ENCODE results near the gene SPATA16.
"Not testable (repeated sequence)": the region's sequence is repeated elsewhere in the genome, so short reads cannot be mapped to it uniquely, and the experiment has no call there.

SPATA16 gene

DNA sequence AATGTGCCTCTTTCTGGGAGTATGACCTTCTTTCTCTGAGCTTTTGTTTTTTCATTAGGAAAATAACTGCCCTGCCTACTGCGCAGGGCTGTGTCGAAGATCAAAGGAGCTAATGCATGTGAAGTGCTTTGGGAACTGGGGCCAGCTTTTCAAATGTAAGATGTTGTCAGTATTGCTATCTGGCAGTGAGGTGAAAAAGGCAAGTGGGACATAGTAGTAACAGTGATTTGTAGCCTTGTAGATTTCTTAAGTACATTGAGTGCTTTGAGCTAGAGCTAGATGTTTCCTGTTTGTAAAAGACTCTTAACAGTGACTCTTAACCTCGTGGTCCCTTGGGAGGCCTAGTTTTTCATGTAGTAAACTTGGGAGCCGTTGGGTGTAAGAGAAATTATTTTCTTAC is 264.0 kb downstream of the SPATA16 start:
- Histone ChIP-seq H3K4me3 (ENCODE audit: low read length) (no peak overlapping the region), H3K9me3 (ENCODE audit: insufficient read depth, low read depth, low read length) (peaks cover 14% of the 10 kb centered on the region), H3K27me3 (ENCODE audit: insufficient read depth, low read length) (no peaks in the 10 kb centered on the region), H3K4me1 (ENCODE audit: insufficient read depth, low read length) (peaks cover 32% of the 10 kb centered on the region), H3K9ac (ENCODE audit: low read depth, low read length) (no peak overlapping the region), H3K36me3 (ENCODE audit: insufficient read depth, low read length) (no peaks in the 10 kb centered on the region), H3K27ac (ENCODE audit: low read depth, low read length) (no peak overlapping the region)
- 37% methylated on average over 4 of the region's 4 CpGs for WGBS

DNA sequence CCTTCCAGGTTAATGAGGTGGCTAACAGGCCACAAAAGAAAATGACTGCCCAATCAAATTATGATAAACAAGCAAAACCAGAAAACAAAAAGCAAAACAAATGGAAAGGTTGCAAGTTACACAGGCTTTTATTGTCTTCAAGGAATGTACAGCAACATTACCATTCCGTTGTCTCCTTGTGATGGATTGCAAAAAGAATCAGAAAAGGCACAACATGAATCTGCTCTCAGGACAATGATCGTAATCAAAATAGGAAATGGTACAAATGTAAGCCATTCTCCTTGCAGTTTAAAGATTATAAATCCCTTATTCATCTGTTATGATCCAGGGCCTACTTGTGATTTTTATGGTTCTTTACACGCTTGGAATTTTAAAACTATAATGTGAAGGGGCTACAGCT is 264.7 kb downstream of the SPATA16 start:
- Histone ChIP-seq H3K4me1 (ENCODE audit: insufficient read depth, low read length) (peaks cover 32% of the 10 kb centered on the region), H3K27me3 (ENCODE audit: insufficient read depth, low read length) (no peaks in the 10 kb centered on the region), H3K9ac (ENCODE audit: low read depth, low read length) (no peak overlapping the region), H3K36me3 (ENCODE audit: insufficient read depth, low read length) (no peaks in the 10 kb centered on the region), H3K9me3 (ENCODE audit: insufficient read depth, low read depth, low read length) (peaks cover 14% of the 10 kb centered on the region), H3K4me3 (ENCODE audit: low read length) (no peak overlapping the region), H3K27ac (ENCODE audit: low read depth, low read length) (no peak overlapping the region)
- 61% methylated on average over 3 of the region's 3 CpGs for WGBS

GRCh38 chr3:172875039-172875438 is 266.0 kb downstream of the SPATA16 start:
- no peaks in the 10 kb centered on the region for H3K27me3 ChIP-seq (ENCODE audit: insufficient read depth, low read length)
- no peak overlapping the region for H3K9ac ChIP-seq (ENCODE audit: low read depth, low read length)
- no peaks in the 10 kb centered on the region for H3K36me3 ChIP-seq (ENCODE audit: insufficient read depth, low read length)
- H3K27ac ChIP-seq (ENCODE audit: low read depth, low read length), result no peak overlapping the region
- H3K4me1 ChIP-seq (ENCODE audit: insufficient read depth, low read length), result peaks cover 32% of the 10 kb centered on the region
- 92% methylated on average over 1 of the region's 1 CpG for WGBS
- no peak overlapping the region for H3K4me3 ChIP-seq (ENCODE audit: low read length)
- peaks cover 11% of the 10 kb centered on the region for H3K9me3 ChIP-seq (ENCODE audit: insufficient read depth, low read depth, low read length)

- Histone ChIP-seq H3K27me3 (ENCODE audit: insufficient read depth, low read length) (no peaks in the 10 kb centered on the region), H3K9me3 (ENCODE audit: insufficient read depth, low read depth, low read length) (no peaks in the 10 kb centered on the region), H3K4me1 (ENCODE audit: insufficient read depth, low read length) (peaks cover 7% of the 10 kb centered on the region), H3K36me3 (ENCODE audit: insufficient read depth, low read length) (no peaks in the 10 kb centered on the region), H3K4me3 (ENCODE audit: low read length) (no peak overlapping the region), H3K9ac (ENCODE audit: low read depth, low read length) (no peak overlapping the region), H3K27ac (ENCODE audit: low read depth, low read length) (no peak overlapping the region)
- WGBS, result 91% methylated on average over 3 of the region's 3 CpGs
Measured at GRCh38 chr3:172869784-172870518, 271.1 kb downstream of the SPATA16 start.

- 89% methylated on average over 3 of the region's 3 CpGs for WGBS
- H3K36me3 ChIP-seq (ENCODE audit: insufficient read depth, low read length), result no peaks in the 10 kb centered on the region
- no peaks in the 10 kb centered on the region for H3K27me3 ChIP-seq (ENCODE audit: insufficient read depth, low read length)
- no peak overlapping the region for H3K27ac ChIP-seq (ENCODE audit: low read depth, low read length)
- peaks cover 1% of the 10 kb centered on the region; the same call in 1 of the 2 replicates for H3K4me1 ChIP-seq (ENCODE audit: insufficient read depth, low read length)
- H3K9me3 ChIP-seq (ENCODE audit: insufficient read depth, low read depth, low read length), result no peaks in the 10 kb centered on the region
- no peak overlapping the region for H3K4me3 ChIP-seq (ENCODE audit: low read length)
- no peak overlapping the region for H3K9ac ChIP-seq (ENCODE audit: low read depth, low read length)
Measured at GRCh38 chr3:172869368-172869771, 271.7 kb downstream of the SPATA16 start.

- H3K9me3 ChIP-seq (ENCODE audit: insufficient read depth, low read depth, low read length), result no peaks in the 10 kb centered on the region
- WGBS, result 91% methylated on average over 2 of the region's 2 CpGs
- H3K27me3 ChIP-seq (ENCODE audit: insufficient read depth, low read length), result no peaks in the 10 kb centered on the region
- H3K4me3 ChIP-seq (ENCODE audit: low read length), result no peak overlapping the region
- no peak overlapping the region for H3K27ac ChIP-seq (ENCODE audit: low read depth, low read length)
- no peak overlapping the region for H3K9ac ChIP-seq (ENCODE audit: low read depth, low read length)
- H3K4me1 ChIP-seq (ENCODE audit: insufficient read depth, low read length), result no peaks in the 10 kb centered on the region
- no peaks in the 10 kb centered on the region for H3K36me3 ChIP-seq (ENCODE audit: insufficient read depth, low read length)
Measured at GRCh38 chr3:172868582-172869200, 272.3 kb downstream of the SPATA16 start.

GRCh38 chr3:172866726-172867350 is 274.2 kb downstream of the SPATA16 start:
- 96% methylated on average over 38 of the region's 38 CpGs for WGBS
- not testable (repeated sequence) for H3K4me3 ChIP-seq (ENCODE audit: low read length); H3K4me1 ChIP-seq (ENCODE audit: insufficient read depth, low read length); H3K27me3 ChIP-seq (ENCODE audit: insufficient read depth, low read length); H3K27ac ChIP-seq (ENCODE audit: low read depth, low read length); H3K36me3 ChIP-seq (ENCODE audit: insufficient read depth, low read length); H3K9ac ChIP-seq (ENCODE audit: low read depth, low read length); H3K9me3 ChIP-seq (ENCODE audit: insufficient read depth, low read depth, low read length)

GRCh38 chr3:172859041-172859440 is 282.0 kb downstream of the SPATA16 start:
- H3K9me3 ChIP-seq (ENCODE audit: insufficient read depth, low read depth, low read length), result no peaks in the 10 kb centered on the region
- no peak overlapping the region for H3K27ac ChIP-seq (ENCODE audit: low read depth, low read length)
- H3K27me3 ChIP-seq (ENCODE audit: insufficient read depth, low read length), result peaks cover 4% of the 10 kb centered on the region
- WGBS, result 85% methylated on average over 1 of the region's 2 CpGs
- no peak overlapping the region for H3K4me3 ChIP-seq (ENCODE audit: low read length)
- no peaks in the 10 kb centered on the region for H3K36me3 ChIP-seq (ENCODE audit: insufficient read depth, low read length)
- H3K4me1 ChIP-seq (ENCODE audit: insufficient read depth, low read length), result peaks cover 23% of the 10 kb centered on the region
- H3K9ac ChIP-seq (ENCODE audit: low read depth, low read length), result no peak overlapping the region

- no peak overlapping the region for H3K4me3 ChIP-seq (ENCODE audit: low read length)
- no peaks in the 10 kb centered on the region for H3K36me3 ChIP-seq (ENCODE audit: insufficient read depth, low read length)
- H3K27ac ChIP-seq (ENCODE audit: low read depth, low read length), result no peak overlapping the region
- H3K9ac ChIP-seq (ENCODE audit: low read depth, low read length), result no peak overlapping the region
- WGBS, result 95% methylated on average over 4 of the region's 4 CpGs
- H3K9me3 ChIP-seq (ENCODE audit: insufficient read depth, low read depth, low read length), result no peaks in the 10 kb centered on the region
- H3K4me1 ChIP-seq (ENCODE audit: insufficient read depth, low read length), result peaks cover 37% of the 10 kb centered on the region
- peaks cover 4% of the 10 kb centered on the region for H3K27me3 ChIP-seq (ENCODE audit: insufficient read depth, low read length)
Measured at GRCh38 chr3:172856795-172857742, 284.0 kb downstream of the SPATA16 start.

DNA sequence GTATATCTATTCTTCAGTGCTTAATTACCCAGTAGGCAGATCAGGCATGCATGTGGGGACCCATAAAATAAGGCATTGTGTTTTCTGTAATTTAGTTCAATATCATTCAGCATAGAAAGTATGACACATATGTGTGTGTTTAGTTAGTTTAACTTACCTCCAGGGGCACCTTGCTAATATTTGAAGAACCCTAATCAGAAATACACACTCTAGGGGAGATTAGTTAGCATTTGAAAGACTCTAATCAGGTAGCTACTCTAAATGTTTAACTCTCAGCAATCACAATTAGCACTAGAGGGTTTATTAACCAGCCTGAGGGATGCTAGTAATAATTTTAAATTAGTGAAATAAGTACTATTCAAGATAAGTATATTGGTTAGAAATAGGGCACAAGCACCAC is 286.0 kb downstream of the SPATA16 start:
- H3K4me1 ChIP-seq (ENCODE audit: insufficient read depth, low read length), result peaks cover 37% of the 10 kb centered on the region
- no peaks in the 10 kb centered on the region for H3K9me3 ChIP-seq (ENCODE audit: insufficient read depth, low read depth, low read length)
- H3K36me3 ChIP-seq (ENCODE audit: insufficient read depth, low read length), result no peaks in the 10 kb centered on the region
- peak overlapping the region; percentile 12; the same call in 1 of the 2 replicates for H3K4me3 ChIP-seq (ENCODE audit: low read length)
- peaks cover 4% of the 10 kb centered on the region for H3K27me3 ChIP-seq (ENCODE audit: insufficient read depth, low read length)
- H3K9ac ChIP-seq (ENCODE audit: low read depth, low read length), result no peak overlapping the region
- no peak overlapping the region for H3K27ac ChIP-seq (ENCODE audit: low read depth, low read length)
